Measurements from ENCODE around the gene GSTM3. TPM values are rescaled to one million over a fixed set of nuclear protein-coding genes. Genes with fewer than 3 reads are reported as not detected.

GSTM3 gene
- total and polyA plus RNA-seq, 9 of the 15 experiments (the other 6 are each of a cell fraction or from before 2014, with no cell fraction given): 3.9 to 24.5 (median 9.4) TPM

GRCh38 chr1:109739738-109740614 lies 862 bp downstream of the GSTM3 start (continued):
- TF ChIP-seq GTF2A2 (tag; IDR thresholded peaks at IDR 0.05): peak; percentile 76; the same call in 1 of the 2 replicates
- peak; percentile 80 for TF ChIP-seq POLR2G (IDR thresholded peaks at IDR 0.05; ENCODE audit: low read depth, low read length)
- TF ChIP-seq CXXC5 (CRISPR knock-in tag; IDR thresholded peaks at IDR 0.05): peak; percentile 50
- peak; percentile 24; the same call in 1 of the 2 replicates for TF ChIP-seq MAX (CRISPR knock-in tag; IDR thresholded peaks at IDR 0.05)
- TF ChIP-seq NRF1 (conservative IDR thresholded peaks at IDR 0.05 in 1 of 2, IDR thresholded peaks at IDR 0.05 in 1 of 2): peak; percentile 90 to 92
- no peak for TF ChIP-seq ATF1 (CRISPR knock-in tag; IDR thresholded peaks at IDR 0.05)
- 0 out of 2 replicates have a peak, but pooled peaks have one; percentile 10 for TF ChIP-seq ATF1 (tag; IDR thresholded peaks at IDR 0.05)
- TF ChIP-seq USF1 (CRISPR knock-in tag; IDR thresholded peaks at IDR 0.05): 0 out of 2 replicates have a peak, but pooled peaks have one; percentile 17
- TF ChIP-seq ZBTB40 (IDR thresholded peaks at IDR 0.05): no peak
- peak; percentile 13; the same call in 1 of the 2 replicates for TF ChIP-seq ZBTB40 (CRISPR knock-in tag; IDR thresholded peaks at IDR 0.05)
- TF ChIP-seq VEZF1 (CRISPR knock-in tag; IDR thresholded peaks at IDR 0.05): peak; percentile 59; the same call in 1 of the 2 replicates
- peak; percentile 62 for TF ChIP-seq SP1 (CRISPR knock-in tag; IDR thresholded peaks at IDR 0.05)
- peak; percentile 59; the same call in 1 of the 2 replicates for TF ChIP-seq PHF8 (IDR thresholded peaks at IDR 0.05; ENCODE audit: borderline replicate concordance, low read length)
- TF ChIP-seq CAMTA2 (CRISPR knock-in tag; conservative IDR thresholded peaks at IDR 0.05): no peak
- peak; percentile 72 for TF ChIP-seq KDM5B (IDR thresholded peaks at IDR 0.05; ENCODE audit: insufficient replicate concordance, low read depth, low read length)
